NCI-H187 treated with DMSO at 0.1 percent for 48 hours (cell line): ENCODE results near the gene CHID1.

Source experiments
- DNase-seq: peaks from one replicate; lab custom pipeline; 2025; lab: John Stamatoyannopoulos, UW

CHID1 gene

GRCh38 chr11:836274-836673 is 74.3 kb downstream of the CHID1 start:
- no peak for DNase-seq

GRCh38 chr11:834371-835316 is 76.0 kb downstream of the CHID1 start:
- no peak for DNase-seq

DNA sequence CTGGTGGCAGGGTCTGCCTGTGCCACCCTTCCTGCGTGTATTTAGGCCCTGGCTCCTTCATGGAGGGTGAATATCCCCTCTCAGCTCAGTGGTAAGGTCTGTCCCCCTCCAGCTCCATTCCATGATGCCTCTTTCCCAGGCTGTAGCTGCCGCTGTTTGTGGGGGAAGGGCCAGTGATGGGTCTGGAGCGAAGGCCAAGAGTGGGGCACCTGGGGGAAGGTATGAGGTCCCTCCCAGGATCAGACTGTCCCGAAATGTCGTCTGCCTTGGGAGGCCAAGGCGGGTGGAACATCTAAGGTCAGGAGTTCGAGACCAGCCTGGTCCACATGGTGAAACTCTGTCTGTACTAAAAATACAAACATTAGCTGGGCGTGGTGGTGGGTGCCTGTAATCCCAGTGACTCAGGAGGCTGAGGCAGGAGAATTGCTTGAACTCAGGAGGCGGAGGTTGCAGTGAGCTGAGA is 76.7 kb downstream of the CHID1 start:
- no peak for DNase-seq

GRCh38 chr11:833114-833791 is 77.4 kb downstream of the CHID1 start:
- no peak for DNase-seq

GRCh38 chr11:832529-833113 is 78.0 kb downstream of the CHID1 start, which contains the start of gene CD151:
CD151 (plus strand) TSS chr11:832952; CDS start chr11:836070, 3,118 bp downstream.
- DNase-seq = no peak

- no peak for DNase-seq
These were observed 78.6 kb downstream of the CHID1 start for GRCh38 chr11:831961-832528.

- no peak for DNase-seq
These were observed 79.3 kb downstream of the CHID1 start for GRCh38 chr11:831118-831864.

- peak; percentile 64 for DNase-seq
These were observed 80.1 kb downstream of the CHID1 start for GRCh38 chr11:830295-831117.

DNA sequence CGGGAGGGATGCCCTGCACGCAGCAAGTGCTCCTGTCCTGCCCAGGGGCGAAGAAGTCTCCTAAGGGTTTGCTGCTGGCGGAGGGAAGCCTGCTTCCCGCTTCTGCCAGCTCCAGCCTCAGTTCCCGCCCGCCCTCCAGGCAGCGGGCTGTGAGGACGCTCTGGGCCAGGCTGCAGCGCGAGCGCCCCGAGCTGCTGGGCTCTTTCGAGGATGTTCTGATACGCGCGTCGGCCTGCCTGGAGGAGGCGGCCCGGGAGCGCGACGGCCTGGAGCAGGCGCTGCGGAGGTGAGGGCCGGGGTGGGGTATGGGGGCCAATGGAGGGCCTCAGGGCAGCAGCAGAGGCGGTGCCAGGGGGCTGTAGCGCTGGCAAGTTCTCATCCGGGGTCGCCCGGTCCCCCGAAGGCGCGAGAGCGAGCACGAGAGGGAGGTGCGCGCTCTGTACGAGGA is 80.7 kb downstream of the CHID1 start:
- DNase-seq = no peak

- DNase-seq = no peak
These were observed 81.3 kb downstream of the CHID1 start for GRCh38 chr11:829176-829846.

- DNase-seq = no peak
These were observed 82.0 kb downstream of the CHID1 start for GRCh38 chr11:828506-829175.

- DNase-seq = no peak
These were observed 82.8 kb downstream of the CHID1 start, which contains the start of gene CRACR2B for GRCh38 chr11:827897-828192. CRACR2B (plus strand) TSS chr11:827919; CDS start chr11:828608, 689 bp downstream.

- DNase-seq = no peak
These were observed 83.3 kb downstream of the CHID1 start for GRCh38 chr11:827146-827896.

GRCh38 chr11:826836-827145 is 83.8 kb downstream of the CHID1 start:
- no peak for DNase-seq

DNA sequence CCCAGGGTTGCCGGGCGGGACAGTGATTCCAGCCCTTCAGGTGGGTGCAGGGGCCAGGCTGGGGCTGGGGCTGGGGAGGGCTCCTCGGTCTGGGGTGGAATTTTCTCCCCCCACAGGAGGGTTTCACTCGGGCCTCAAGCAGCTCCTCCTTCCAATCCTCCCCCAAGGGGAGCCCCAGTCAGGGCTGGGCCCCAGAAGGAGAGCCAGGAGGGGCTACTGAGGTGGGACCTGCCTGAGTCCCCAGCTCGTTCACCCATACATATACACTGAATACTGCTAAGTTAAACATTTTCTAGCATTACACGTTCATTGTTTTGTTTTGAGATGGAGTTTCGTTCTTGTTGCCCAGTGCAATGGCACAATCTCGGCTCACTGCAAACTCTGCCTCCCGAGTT is 84.4 kb downstream of the CHID1 start:
- DNase-seq = no peak

GRCh38 chr11:825366-826226 is 85.0 kb downstream of the CHID1 start:
- DNase-seq = no peak

DNA sequence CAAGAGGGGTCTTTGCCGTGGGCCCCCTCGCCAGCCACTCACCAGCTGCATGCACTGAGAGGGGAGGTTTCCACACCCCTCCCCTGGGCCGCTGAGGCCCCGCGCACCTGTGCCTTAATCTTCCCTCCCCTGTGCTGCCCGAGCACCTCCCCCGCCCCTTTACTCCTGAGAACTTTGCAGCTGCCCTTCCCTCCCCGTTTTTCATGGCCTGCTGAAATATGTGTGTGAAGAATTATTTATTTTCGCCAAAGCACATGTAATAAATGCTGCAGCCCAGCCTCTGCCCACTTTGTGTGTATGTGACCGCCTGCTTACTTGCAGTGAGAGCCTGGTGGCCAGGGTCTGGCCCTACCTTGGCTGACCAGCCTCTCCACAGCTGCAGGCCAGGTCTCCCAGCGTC is 85.7 kb downstream of the CHID1 start:
- DNase-seq = peak; percentile 35

- no peak for DNase-seq
These were observed 86.2 kb downstream of the CHID1 start for GRCh38 chr11:824292-824880.
